A549 (cell line): ENCODE results near the gene OGFOD2.

ENCODE experiments used
- CBX8 ChIP-seq: fragments of 200-600 bp; sonication (generic); IDR thresholded peaks from 2 replicates; pipeline ENCODE4 v1.6.1; 2016
- CEBPB ChIP-seq, 2 experiments: fragments of >200 bp in 1 of 2; sonication (Bioruptor Twin) in 1 of 2; formaldehyde crosslinking in 1 of 2; IDR thresholded peaks; 2 replicates each; pipeline ENCODE4 v1.6.1; 2012 to 2016
- EP300 ChIP-seq, 2 experiments: fragments of >200 bp; sonication (Bioruptor Twin); formaldehyde crosslinking; IDR thresholded peaks; 2 replicates in 1 of 2; 3 replicates in 1 of 2; pipeline ENCODE4 v1.6.1; 2016 to 2017
- KDM1A ChIP-seq: fragments of 200-600 bp; sonication (generic); IDR thresholded peaks from 2 replicates; pipeline ENCODE4 v1.6.1; 2016; ENCODE audit warnings: low read depth, mild to moderate bottlenecking
- POLR2A ChIP-seq: IDR thresholded peaks from 2 replicates; pipeline ENCODE4 v1.6.1; 2012; ENCODE audit warnings: mild to moderate bottlenecking, low read length
- RAD21 ChIP-seq, 2 experiments: fragments of >200 bp in 1 of 2; sonication (Bioruptor Twin) in 1 of 2; formaldehyde crosslinking in 1 of 2; IDR thresholded peaks in 1 of 2; conservative IDR thresholded peaks in 1 of 2; 2 replicates in 1 of 2; 3 replicates in 1 of 2; pipeline ENCODE4 v1.6.1; 2012 to 2018; ENCODE audit warnings: inconsistent platforms in 1 of 2
- SMC3 ChIP-seq: fragments of >200 bp; sonication (Bioruptor Twin); formaldehyde crosslinking; IDR thresholded peaks from 3 replicates; pipeline ENCODE4 v1.6.1; 2018; ENCODE audit warnings: inconsistent platforms
- TP53 ChIP-seq: fragments of 250-450 bp; sonication (Bioruptor Pico); IDR thresholded peaks from 2 replicates; pipeline ENCODE4 v1.5.0; 2021; ENCODE audit warnings: mild to moderate bottlenecking, moderate library complexity
- TF ChIP-seq, protein P1 (sequence below): IDR thresholded peaks from 2 replicates; pipeline ENCODE4 v1.6.1; 2012; ENCODE audit warnings: low read depth, borderline replicate concordance
- TF ChIP-seq, protein P2 (sequence below): fragments of >200 bp; sonication (Bioruptor Twin); formaldehyde crosslinking; IDR thresholded peaks from 3 replicates; pipeline ENCODE4 v1.5.1; 2016
- TF ChIP-seq, protein P3 (sequence below): fragments of 200-600 bp; sonication (generic); IDR thresholded peaks from 2 replicates; pipeline ENCODE4 v1.6.1; 2016; ENCODE audit warnings: antibody characterized with exemption, mild to moderate bottlenecking, moderate library complexity

DNA sequence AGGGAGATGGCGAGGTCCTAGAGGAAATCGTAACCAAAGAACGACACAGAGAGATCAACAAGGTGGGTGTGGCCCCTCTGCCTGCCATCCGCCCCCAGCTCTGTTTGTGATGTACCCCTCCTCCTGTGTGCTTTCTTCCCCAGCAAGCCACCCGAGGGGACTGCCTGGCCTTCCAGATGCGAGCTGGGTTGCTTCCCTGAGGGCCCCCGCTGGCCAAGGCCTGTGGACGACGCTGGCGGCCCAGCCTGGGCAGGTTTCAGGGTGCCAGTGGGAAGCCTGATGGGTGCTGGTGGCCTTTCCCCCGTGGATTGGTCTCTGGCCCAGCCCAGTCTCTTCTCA lies 7.4 kb downstream of the OGFOD2 start:
- TF ChIP-seq TP53 (CRISPR knock-in tag) (no peak), KDM1A (no peak), RAD21 (conservative IDR thresholded peaks at IDR 0.05 in 1 of 2, IDR thresholded peaks at IDR 0.05 in 1 of 2) (no peak), POLR2A (no peak), EP300 (IDR thresholded peaks at IDR 0.05) (no peak), SMC3 (no peak), CBX8 (no peak), CEBPB (IDR thresholded peaks at IDR 0.05) (no peak)
- TF ChIP-seq, protein P1, sequence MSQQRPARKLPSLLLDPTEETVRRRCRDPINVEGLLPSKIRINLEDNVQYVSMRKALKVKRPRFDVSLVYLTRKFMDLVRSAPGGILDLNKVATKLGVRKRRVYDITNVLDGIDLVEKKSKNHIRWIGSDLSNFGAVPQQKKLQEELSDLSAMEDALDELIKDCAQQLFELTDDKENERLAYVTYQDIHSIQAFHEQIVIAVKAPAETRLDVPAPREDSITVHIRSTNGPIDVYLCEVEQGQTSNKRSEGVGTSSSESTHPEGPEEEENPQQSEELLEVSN, result no peak
- TF ChIP-seq, protein P2, sequence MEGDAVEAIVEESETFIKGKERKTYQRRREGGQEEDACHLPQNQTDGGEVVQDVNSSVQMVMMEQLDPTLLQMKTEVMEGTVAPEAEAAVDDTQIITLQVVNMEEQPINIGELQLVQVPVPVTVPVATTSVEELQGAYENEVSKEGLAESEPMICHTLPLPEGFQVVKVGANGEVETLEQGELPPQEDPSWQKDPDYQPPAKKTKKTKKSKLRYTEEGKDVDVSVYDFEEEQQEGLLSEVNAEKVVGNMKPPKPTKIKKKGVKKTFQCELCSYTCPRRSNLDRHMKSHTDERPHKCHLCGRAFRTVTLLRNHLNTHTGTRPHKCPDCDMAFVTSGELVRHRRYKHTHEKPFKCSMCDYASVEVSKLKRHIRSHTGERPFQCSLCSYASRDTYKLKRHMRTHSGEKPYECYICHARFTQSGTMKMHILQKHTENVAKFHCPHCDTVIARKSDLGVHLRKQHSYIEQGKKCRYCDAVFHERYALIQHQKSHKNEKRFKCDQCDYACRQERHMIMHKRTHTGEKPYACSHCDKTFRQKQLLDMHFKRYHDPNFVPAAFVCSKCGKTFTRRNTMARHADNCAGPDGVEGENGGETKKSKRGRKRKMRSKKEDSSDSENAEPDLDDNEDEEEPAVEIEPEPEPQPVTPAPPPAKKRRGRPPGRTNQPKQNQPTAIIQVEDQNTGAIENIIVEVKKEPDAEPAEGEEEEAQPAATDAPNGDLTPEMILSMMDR, result no peak
- TF ChIP-seq, protein P3, sequence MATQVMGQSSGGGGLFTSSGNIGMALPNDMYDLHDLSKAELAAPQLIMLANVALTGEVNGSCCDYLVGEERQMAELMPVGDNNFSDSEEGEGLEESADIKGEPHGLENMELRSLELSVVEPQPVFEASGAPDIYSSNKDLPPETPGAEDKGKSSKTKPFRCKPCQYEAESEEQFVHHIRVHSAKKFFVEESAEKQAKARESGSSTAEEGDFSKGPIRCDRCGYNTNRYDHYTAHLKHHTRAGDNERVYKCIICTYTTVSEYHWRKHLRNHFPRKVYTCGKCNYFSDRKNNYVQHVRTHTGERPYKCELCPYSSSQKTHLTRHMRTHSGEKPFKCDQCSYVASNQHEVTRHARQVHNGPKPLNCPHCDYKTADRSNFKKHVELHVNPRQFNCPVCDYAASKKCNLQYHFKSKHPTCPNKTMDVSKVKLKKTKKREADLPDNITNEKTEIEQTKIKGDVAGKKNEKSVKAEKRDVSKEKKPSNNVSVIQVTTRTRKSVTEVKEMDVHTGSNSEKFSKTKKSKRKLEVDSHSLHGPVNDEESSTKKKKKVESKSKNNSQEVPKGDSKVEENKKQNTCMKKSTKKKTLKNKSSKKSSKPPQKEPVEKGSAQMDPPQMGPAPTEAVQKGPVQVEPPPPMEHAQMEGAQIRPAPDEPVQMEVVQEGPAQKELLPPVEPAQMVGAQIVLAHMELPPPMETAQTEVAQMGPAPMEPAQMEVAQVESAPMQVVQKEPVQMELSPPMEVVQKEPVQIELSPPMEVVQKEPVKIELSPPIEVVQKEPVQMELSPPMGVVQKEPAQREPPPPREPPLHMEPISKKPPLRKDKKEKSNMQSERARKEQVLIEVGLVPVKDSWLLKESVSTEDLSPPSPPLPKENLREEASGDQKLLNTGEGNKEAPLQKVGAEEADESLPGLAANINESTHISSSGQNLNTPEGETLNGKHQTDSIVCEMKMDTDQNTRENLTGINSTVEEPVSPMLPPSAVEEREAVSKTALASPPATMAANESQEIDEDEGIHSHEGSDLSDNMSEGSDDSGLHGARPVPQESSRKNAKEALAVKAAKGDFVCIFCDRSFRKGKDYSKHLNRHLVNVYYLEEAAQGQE, result no peak
